SK-N-SH (cell line): ENCODE results near the gene ALOX5AP.

Experiments
- EP300 ChIP-seq, 2 experiments: IDR thresholded peaks; 2 replicates each; pipeline versions ENCODE4 v1.4.0 to v1.6.1; 2012; ENCODE audit warnings: borderline replicate concordance in 1 of 2, low read depth in 1 of 2, low read length in 1 of 2
- GATA2 ChIP-seq: sonication (generic); formaldehyde crosslinking; IDR thresholded peaks from 2 replicates; pipeline ENCODE4 v1.5.0; 2020; ENCODE audit warnings: mild to moderate bottlenecking, missing genetic modification reagents
- POLR2AphosphoS5 ChIP-seq: IDR thresholded peaks from 2 replicates; pipeline ENCODE4 v1.6.1; 2012; ENCODE audit warnings: low read depth, low read length
- RAD21 ChIP-seq: IDR thresholded peaks from 2 replicates; pipeline ENCODE4 v1.6.1; 2012; ENCODE audit warnings: mild to moderate bottlenecking, low read length
- RFX5 ChIP-seq: IDR thresholded peaks from 2 replicates; pipeline ENCODE4 v1.6.1; 2012; ENCODE audit warnings: mild to moderate bottlenecking, improper control_type of control experiment, low read length
- RXRA ChIP-seq: IDR thresholded peaks from 2 replicates; pipeline ENCODE4 v1.4.0; 2012; ENCODE audit warnings: low read depth, mild to moderate bottlenecking, borderline replicate concordance
- TAF1 ChIP-seq: IDR thresholded peaks from 2 replicates; pipeline ENCODE4 v1.6.1; 2012; ENCODE audit warnings: low read depth, mild to moderate bottlenecking, low read length, moderate library complexity, borderline replicate concordance
- TEAD4 ChIP-seq: IDR thresholded peaks from 2 replicates; pipeline ENCODE4 v1.4.0; 2012; ENCODE audit warnings: mild to moderate bottlenecking, borderline replicate concordance; ENCODE audit not compliant: insufficient read depth
- YY1 ChIP-seq: IDR thresholded peaks from 2 replicates; pipeline ENCODE4 v1.4.0; 2012; ENCODE audit warnings: low read depth, mild to moderate bottlenecking
- TF ChIP-seq, protein P1 (sequence below): IDR thresholded peaks from 2 replicates; pipeline ENCODE4 v1.4.0; 2012; ENCODE audit warnings: low read depth
- TF ChIP-seq, protein P2 (sequence below): fragments of 200-600 bp; sonication (generic); IDR thresholded peaks from 2 replicates; pipeline ENCODE4 v1.6.1; 2017; ENCODE audit warnings: antibody characterized with exemption, mild to moderate bottlenecking, moderate library complexity

DNA sequence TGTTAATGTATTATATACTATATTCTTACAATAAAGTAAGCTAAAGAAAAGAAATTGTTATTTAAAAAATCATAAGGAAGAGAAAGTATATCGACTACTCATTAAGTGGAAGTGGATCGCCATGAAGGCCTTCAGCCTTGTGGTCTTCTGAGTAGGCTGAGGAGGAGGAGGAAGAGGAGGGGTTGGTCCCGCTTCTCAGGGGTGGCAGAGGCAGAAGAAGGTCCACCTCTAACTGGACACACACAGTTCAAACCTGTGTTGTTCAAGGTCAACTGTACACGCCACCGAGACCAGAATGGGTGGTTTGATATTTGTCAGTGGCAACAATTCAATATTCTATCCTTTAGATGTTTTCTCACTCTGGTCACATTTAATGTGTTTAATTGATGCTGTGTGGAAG lies 67.2 kb downstream of the ALOX5AP start:
- TF ChIP-seq RXRA (no peak), TAF1 (no peak), YY1 (no peak), TEAD4 (no peak), EP300 (IDR thresholded peaks at IDR 0.05; ENCODE audit: borderline replicate concordance in 1 of 2, low read depth in 1 of 2, low read length in 1 of 2) (no peak), RAD21 (no peak), RFX5 (no peak), GATA2 (CRISPR knock-in tag) (no peak), POLR2AphosphoS5 (no peak)
- TF ChIP-seq, protein P1, sequence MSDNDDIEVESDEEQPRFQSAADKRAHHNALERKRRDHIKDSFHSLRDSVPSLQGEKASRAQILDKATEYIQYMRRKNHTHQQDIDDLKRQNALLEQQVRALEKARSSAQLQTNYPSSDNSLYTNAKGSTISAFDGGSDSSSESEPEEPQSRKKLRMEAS, result no peak
- TF ChIP-seq, protein P2, sequence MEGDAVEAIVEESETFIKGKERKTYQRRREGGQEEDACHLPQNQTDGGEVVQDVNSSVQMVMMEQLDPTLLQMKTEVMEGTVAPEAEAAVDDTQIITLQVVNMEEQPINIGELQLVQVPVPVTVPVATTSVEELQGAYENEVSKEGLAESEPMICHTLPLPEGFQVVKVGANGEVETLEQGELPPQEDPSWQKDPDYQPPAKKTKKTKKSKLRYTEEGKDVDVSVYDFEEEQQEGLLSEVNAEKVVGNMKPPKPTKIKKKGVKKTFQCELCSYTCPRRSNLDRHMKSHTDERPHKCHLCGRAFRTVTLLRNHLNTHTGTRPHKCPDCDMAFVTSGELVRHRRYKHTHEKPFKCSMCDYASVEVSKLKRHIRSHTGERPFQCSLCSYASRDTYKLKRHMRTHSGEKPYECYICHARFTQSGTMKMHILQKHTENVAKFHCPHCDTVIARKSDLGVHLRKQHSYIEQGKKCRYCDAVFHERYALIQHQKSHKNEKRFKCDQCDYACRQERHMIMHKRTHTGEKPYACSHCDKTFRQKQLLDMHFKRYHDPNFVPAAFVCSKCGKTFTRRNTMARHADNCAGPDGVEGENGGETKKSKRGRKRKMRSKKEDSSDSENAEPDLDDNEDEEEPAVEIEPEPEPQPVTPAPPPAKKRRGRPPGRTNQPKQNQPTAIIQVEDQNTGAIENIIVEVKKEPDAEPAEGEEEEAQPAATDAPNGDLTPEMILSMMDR, result no peak
